WTC11 (cell line): ENCODE data around the gene FAM200B.

Experiments used
- CTCF ChIP-seq: fragments of 200-600 bp; IDR thresholded peaks from 2 replicates; pipeline ENCODE4 v1.8.0; 2022; ENCODE audit warnings: antibody characterized with exemption
- FOXJ3 ChIP-seq: sonication (generic); formaldehyde crosslinking; IDR thresholded peaks from 2 replicates; pipeline ENCODE4 v1.9.0; 2021; ENCODE audit warnings: missing genetic modification reagents, mild to moderate bottlenecking, borderline replicate concordance
- FOXP1 ChIP-seq: sonication (generic); formaldehyde crosslinking; IDR thresholded peaks from 2 replicates; pipeline ENCODE4 v1.8.0; 2022; ENCODE audit warnings: missing genetic modification reagents, mild to moderate bottlenecking, moderate library complexity, borderline replicate concordance
- MAX ChIP-seq: sonication (generic); formaldehyde crosslinking; IDR thresholded peaks from 2 replicates; pipeline ENCODE4 v1.8.0; 2022; ENCODE audit warnings: mild to moderate bottlenecking, missing genetic modification reagents
- ZNF281 ChIP-seq: sonication (generic); formaldehyde crosslinking; IDR thresholded peaks from 2 replicates; pipeline ENCODE4 v1.8.0; 2023; ENCODE audit warnings: mild to moderate bottlenecking, missing genetic modification reagents

GRCh38 chr4:15638418-15638817 is 43.2 kb upstream of the FAM200B start:
- TF ChIP-seq MAX (CRISPR knock-in tag) (no peak), ZNF281 (CRISPR knock-in tag) (no peak), CTCF (no peak), FOXJ3 (CRISPR knock-in tag) (no peak), FOXP1 (CRISPR knock-in tag) (no peak)
